ENCODE measurements around the gene SLC27A5.

DNA sequence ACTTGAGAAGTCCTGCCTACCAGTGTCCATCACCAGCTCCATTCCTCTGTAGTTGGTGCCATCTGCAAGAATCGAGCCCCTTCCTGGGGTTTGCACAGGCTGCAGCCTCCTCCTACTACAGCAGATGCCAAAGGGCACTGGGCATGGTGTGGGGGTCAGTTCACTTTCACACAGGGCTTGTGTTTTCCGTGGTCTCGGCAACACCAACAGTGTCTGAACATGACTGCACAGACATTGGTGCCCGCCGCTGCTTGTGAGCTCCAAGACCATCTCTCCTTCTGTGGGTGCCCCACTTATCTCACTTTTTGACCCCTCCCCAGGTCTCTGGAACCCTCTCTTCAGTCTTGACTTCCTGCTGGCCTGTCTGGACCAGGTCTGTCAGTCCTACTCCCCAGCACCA is 20.4 kb downstream of the SLC27A5 start:
- TF ChIP-seq EZH2 (IDR thresholded peaks at IDR 0.05; ENCODE audit: borderline replicate concordance, low read depth, low read length, severe bottlenecking) (no peak), CTCF (IDR thresholded peaks at IDR 0.05; ENCODE audit: borderline replicate concordance, extremely low read depth, low read length, poor library complexity, severe bottlenecking) (no peak)

All from DND-41 (cell line).